HG03159 (cell line): ENCODE measurements around the gene ADCY6.

Experiments
- ATAC-seq: cut with Tn5 transposase; IDR thresholded peaks from one replicate; pipeline ENCODE4 v1.9.1; 2021; ENCODE audit warnings: mild to moderate bottlenecking, moderate library complexity; ENCODE audit not compliant: unreplicated experiment

The ADCY6 gene

DNA sequence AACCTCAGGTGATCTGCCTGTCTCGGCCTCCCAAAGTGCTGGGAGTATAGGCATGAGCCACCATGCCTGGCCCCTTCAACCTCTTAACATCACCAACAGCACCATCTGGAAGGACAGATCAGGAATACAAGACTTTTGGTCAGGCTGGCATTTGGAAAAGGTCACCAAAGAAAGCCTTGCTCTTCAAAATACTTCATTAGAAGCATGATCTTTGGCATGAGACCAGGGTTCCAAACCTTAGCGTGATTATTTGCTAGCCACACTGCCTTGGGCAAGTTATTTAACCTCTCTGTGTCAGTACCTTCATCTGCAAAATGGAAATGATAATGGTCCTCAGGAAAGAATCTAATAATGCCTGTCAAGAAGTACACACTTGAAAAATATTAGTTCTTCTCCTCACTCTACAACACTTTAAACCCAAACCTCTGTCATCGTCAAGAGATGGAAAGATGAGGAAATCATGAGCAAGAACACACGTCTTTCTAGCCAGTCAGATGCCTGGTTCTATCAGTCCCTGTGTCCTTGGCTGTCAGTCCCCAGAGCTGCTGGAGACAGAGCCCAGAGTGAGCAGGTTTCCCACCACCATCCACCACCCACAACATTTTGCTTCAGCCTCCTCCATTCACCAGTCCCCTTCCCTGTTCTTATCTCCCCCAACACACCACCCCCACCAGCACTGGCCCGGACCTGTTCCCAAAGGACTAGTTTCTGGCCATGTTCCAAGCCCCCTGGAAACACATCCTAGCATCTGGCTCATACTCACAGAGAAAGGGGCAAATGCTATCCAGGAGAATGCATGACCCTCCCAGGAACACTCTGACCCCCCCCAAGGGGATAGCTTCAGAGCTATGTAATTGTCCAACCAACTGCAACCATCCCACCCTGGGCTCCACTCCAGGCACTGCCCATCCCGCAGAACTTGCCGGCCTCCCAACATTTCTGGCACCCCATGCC lies 2.0 kb downstream of the ADCY6 start:
- ATAC-seq: no peak

DNA sequence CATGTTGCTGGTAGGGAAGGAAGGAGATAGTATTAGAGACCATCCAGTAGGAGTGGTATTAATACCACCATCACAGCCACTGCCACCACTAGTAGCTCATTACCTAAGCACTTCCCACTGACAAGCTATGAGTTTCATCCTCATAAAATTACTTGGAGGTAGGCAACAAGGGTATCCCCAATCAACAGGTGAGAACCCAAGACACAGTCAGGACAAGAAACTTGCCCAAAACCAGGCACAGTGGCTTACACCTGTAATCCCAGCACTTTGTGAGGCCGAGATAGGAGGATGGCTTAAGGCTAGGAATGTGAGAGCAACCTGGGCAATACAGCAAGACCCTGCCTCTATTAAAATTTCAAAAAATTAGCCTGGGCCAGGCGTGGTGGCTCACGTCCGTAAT lies 5.5 kb downstream of the ADCY6 start:
- ATAC-seq: no peak

DNA sequence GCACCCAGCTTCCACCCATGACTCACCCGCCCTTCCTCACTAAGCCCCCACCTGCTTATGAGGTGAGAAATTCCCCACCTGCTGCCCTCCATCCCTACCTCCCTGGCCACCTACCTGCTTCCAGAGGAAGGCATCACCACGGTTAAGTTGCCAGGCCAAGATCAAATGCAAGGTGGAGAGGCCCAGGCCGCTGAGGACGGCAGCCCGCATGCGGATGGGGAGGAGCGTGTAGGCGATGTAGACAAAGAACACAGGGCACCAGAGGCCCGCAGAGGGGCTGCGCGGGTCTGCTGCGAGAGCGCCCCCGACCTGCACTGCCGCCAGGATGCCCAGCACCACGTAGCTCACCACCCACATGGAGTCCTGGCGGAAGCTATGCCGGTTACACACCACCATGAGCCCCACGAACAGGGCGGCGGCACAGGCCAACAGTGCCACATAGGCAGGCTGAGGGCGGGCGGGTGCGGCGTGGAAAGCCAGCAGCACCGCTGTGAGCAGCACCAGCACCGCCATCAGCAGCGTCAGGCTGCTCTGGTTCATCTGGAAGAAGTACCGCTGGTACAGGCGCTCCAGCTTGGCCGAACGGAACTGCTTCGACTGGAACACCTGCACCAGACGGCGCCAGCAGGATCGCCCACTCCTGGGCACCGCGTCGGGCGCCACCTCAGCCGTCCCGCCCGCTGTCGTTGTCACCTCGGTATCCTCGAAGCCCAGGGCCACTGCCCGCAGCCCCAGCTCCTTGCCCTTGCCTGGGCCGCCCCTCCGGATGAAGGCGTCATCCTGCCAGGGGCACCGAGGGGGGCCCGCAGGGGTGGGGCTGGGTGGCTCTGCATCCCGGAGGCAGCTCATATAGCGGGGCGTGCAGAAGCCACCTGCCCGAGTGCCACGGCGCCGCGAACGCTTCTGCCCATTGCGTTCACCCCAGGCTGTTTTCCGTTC lies 6.2 kb downstream of the ADCY6 start:
- no peak for ATAC-seq

DNA sequence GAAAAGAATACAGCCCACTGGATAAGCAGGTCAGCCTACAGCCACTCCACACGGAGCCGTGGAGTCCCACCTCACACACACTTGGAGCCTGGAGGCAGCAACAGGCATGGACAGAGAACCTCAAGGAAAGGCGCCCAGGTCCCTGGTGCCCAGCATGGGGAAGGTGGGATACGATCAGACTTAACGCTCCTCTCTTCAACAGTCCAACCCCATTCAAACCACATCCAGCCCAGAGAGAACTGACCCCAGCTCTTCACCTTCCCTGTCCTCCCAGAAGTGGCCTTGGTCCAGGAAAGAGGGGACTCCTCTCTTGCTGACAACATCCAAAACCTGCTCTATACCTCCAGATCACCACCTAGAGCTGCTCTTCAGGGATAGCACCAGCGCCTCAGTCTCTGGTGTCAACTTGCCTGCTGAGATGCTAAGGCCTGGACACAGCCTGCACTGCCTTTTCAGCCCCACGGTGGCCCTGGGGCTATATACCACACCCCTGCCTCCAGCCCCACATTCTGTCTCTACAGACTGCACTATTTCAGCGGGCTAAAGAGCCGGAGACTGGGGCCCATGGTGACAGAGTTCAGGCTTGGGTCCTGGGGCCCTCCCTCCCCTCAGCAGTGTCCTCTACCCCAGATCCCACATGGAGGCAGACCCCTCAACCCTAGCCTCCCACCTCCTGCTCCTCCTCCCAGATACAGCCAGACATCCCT lies 7.0 kb downstream of the ADCY6 start:
- no peak for ATAC-seq

DNA sequence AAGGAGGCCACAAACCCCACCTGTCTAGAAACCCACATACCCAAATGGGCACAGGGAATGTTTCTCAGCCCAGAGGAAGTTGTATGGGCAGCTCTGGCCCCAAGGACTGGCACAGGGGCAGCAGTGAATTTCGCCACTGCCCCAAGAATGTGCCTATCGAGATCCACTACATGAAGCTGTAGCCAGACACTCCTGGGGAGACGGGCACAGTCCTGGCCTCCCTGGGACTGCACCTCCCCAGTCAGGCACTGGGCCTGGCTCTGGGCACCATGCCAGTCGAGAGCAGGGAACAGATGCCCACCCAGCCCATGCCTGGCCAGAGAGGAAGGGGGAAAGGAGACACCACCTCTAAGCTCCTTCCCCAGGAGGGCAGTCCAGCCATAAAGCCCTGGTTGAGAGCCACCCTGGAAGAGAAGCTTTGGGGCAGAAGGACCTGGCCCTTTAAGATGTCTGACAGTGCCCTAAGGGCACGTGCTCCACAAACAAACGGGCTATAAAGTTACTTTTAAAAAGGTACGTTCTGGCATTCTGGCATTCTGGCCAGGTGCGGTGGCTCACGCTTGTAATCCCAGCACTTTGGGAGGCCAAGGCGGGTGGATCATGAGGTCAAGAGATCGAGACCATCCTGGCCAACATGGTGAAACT lies 8.4 kb downstream of the ADCY6 start:
- ATAC-seq: no peak

DNA sequence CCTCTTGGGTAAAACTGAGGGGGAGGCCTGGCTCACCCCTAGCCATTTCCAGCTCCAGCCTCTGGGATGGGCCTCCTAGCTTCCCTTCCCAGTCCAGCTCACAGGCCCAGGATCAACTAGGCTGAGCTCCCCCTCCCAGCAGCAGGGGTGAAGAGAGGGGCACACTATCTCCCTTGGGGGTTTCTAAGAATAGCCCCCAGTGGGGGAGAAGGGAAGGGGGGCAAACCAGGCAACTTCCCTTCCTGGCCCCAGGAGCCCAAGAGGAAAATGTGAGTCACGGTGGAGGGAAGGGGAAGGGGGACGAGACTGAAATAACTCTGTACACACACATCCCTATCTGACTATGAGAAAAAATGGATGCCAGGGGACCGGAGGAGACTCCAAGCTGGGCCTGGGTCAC lies 9.0 kb downstream of the ADCY6 start:
- ATAC-seq: no peak

DNA sequence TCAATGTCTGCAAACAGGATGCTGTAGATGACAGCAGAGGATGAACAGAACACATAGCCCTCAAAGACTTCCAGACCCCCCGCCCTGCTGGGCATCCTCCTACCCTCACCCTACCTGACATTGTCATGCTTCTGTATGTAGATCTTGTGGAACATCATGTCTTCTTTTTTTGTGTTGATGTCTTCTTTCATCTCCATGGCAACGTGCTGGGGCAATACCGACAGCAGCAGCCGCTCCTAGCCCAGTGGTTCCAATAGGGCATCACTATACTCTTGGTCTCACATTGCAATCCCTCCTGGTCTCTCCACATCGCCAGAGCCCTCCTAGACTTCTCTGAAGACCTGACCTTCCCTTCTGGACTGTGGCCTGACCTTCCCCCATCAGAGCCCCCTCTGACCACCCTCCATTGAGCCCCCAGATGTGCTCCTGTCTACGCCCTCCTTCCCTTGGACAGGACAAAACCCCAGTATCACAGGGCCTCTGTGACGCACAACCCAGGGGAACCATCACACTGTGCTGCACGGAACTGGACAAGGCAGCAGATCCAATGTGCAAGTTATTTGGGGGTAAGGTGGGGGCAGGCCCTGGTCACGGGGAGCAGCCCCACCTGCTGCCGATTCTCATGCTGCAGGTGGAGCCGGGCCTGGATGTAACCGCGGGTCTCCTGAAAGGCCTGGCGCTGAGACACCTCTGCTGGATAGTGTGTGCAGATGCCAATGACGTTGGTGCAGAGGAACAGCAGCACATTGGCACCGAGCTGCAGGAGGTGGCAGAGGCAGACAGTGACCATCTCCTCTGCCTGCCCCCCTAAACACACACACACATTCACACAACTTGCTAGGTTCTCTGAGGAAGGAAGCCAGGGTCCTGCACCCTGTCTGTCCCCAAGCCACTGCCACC lies 11.1 kb downstream of the ADCY6 start:
- no peak for ATAC-seq

DNA sequence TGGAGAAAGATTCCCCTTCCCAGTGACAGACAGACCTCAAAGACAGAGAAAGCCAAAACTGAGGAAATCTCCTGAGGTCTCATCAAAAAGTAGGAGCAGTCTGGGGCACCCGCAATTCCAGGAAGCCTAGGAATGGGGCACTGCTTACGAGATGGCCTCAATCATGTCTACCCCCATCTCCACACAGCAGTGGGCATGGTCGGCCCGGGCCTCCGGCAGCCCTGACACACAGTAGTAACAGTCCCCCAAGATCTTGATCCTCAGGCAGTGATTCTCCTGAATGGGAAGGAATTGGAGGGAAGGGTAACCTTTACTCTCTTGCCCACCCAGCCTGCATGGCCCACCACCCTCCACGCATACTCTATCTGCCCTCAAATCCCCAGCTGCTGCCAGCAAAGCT lies 11.9 kb downstream of the ADCY6 start:
- ATAC-seq: no peak

DNA sequence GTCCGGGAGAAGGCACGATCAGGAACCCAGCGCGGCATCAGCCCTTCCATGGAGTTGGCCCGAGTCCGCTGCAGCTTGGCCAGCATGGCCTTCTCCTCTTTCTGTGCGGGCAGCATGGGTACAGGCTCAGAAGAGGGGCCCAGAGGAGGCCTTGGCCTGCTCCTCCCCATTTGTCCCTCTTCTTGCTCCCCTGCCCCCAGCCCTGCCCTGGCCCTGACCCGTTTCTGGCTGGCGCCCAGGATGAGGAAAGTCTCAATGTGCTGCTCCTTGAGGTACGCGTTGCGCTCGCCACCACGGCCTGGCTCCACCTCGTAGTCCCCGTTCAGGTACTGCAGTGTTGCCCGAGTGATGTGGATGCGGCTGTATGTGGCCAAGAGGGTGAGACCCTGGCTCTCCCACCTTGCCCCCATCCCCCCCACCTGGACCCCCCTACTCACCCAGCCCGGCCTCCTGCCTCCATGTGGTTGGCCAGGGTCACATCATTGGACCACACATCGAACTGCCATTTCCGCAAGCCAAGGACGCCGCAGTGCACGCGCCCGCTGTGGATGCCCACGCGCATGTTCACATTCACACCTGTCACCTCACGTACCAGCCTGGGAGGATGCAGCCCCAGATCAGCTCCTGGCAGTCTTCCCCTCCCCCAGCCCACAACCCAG lies 12.8 kb downstream of the ADCY6 start:
- no peak for ATAC-seq

DNA sequence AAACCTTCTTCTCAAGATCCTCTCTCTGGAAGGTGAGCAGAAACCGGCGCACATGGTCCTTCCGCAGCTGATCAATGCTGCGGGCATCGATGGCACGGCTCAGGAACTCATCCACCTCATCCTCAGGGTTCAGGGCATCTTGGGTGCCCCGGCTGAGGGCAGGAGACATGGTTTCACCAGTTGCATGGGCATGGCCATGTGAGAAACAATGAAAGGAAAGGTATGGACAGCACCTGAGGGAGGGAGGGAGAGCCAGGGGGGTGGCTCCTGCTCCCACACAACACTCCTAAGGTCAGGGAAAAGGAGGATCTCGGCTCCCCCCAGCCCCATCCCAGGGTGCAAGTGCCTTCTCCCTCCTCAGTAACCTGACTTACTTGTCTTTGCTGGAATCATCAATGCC lies 13.6 kb downstream of the ADCY6 start:
- ATAC-seq: no peak

DNA sequence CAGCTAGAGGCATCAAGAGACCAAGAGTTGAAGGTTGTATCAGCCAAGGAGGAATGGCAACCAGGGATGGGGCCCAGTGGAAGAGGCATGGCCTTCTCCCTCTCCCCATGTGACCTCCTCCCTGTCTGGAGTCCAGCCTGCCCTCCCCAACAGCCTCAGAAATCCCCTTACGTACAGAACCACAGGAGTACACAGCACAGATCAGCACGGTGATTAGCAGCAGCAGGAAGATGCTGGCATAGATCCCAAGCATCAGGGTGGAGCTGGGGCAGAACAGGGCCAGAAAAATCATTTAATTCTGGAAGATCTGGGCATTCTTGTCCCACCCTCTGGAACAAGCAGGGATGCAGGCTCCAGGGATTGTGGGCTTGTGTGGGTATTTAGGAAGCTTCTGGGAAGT lies 14.4 kb downstream of the ADCY6 start:
- no peak for ATAC-seq

DNA sequence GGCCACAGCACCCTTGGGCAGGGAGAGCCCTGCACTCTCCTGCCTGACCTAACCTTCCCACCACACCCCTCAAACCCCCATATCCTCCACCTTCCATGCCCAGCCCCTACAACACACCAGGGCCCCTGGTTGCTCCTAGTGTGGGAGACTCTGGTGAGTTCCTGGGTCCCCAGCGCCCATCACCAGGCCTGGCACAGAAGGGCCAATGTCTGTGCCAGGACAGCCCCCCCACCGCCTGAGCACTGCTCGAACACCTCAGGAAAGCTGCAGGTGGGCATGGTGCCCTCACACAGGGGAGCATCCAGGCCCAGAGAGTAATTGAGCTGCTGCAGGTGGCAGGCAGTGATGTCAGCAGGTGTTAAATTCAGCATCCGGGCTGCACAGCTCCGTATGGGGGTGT lies 15.2 kb downstream of the ADCY6 start:
- ATAC-seq: no peak

DNA sequence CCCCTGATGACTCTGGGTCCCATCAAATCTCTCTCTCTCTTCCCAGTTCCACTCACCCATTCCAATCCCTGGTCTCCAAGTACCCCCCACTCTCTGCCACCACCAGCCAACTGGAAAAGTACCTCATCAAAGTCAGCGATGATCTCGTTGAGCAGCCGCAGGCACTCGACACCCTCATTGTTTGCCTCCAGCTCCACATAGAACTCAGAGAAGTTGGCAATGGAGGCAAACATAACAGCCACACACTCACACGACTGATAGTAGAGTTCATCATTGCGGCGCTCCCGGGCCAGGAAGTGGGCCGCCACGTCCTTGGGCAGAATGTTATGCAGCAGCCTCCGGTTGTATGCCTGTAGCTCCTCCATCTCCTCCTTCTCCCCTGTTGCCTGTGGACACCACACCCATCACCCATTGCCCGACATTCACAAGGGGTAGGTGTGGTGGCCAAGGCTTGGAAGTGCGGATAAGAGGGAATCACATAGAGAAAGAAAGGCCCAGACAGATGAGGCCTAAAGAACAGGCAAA lies 17.2 kb downstream of the ADCY6 start:
- ATAC-seq: no peak

DNA sequence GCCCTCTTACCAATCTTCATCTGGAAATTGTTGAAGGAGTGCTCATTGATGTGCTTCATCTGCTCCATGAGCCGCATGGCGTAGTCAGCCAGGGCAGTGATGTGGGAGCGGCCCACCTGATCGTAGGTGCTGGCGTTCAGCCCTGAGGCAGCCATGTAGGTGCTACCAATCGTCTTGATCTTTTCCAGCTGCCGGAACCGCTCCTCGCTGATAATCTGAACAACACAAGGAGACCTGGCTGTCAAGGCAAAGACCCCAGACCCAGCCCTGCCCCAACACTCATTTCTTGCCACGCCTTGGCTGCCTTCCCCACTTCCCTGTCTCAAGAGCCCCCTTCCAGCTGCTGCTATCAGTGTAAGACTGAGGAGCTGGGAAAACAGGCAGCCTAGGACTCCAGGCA lies 18.1 kb downstream of the ADCY6 start:
- no peak for ATAC-seq

DNA sequence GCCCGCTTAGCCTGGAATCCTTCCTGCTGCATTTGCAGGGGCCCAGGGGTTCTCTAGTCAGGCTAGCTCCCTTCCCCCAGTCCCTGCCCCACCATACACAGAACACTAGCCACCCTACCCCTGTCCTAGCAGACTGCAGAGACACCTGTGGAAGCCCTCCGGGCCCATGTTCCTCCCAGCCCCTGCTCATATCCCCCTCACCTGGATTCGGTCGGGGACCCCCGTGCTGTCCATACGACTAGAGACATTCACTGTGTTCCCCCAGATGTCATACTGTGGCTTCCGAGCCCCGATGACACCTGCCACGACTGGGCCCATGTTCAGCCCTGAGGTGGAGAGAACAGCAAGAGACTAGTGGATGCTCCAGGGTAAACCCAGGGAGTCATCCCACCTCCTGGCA lies 20.2 kb downstream of the ADCY6 start:
- no peak for ATAC-seq

DNA sequence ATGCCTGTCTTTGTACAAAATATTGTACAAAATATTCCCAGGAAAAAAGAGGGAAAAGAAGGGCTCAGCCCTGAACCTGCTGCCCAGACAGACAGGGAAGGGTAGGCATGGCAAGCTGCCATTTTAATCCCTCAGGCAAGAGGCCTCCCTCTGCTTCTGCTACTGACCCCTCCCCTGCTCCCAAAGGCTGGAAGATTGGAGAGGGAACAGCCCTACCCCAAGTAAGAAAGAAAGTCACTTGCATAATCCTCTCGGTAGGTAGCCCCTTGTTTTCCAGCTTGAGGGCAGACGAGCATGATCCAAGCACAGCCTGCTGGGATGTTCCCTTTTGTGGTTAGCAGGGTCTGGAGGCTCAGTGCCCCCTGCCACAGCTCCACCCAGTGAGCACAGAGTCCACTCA lies 20.7 kb downstream of the ADCY6 start:
- no peak for ATAC-seq

DNA sequence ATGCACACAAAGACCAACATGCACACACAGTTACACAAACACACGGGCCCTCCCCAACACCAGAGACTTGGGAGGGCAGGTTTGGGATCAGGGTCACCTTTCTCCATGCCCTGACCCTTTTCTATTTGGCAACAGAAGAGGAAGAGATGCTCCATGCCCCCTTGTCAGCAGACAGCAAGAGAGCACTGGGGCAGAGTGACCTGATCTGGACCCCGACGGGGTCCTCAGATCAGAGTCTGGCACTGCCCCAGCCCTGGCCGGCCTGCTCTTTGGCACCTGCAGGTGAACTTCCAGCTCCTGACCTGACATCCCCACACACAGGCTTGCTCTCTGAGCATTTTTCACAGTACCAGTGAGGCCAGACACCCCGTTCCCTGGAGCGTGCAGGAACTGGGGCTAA lies 21.4 kb downstream of the ADCY6 start:
- ATAC-seq: no peak

DNA sequence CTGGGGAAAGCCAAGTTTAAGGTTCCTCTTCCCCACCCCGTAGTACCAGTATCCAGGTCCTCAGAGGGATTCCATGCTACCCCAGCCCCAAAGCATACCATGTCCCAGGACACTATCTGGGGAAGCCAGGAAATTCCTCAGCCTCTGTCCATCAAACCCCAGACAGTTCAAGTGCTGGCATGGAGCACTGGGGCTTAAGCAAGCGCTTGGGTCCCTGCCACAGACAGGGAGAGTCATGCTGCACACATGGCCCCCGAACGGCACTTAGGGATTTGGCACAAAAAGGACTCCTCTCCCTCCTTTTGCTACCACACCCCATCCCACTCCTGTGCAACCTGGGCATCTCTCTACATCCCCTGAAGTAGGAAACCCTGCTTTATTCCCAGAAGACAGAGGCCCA lies 21.8 kb downstream of the ADCY6 start:
- no peak for ATAC-seq

DNA sequence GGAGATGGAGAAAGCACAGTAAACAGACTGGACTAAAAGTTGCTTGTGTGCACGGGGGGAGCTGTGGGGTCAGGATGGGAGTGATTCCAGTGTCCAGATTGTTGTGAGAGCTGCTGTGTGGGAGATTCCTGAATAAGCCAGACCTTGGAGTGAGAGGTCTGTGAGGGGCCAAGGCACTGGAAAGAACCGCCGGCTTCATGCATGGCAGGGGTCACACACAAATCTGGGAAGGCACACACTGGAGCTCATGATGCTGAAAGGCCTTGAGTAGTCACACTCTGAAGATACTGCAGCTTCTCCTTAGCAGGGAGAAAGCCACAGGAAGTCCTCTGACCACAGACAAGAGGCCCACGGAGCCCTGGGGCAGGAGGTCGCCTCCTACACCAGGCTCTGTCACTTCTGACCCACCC lies 23.1 kb downstream of the ADCY6 start:
- no peak for ATAC-seq
